ENCODE data around the gene SLC9A9.

The SLC9A9 gene

GRCh38 chr3:143830063-143830462, 18.2 kb downstream of the SLC9A9 start:
- no peak overlapping the region for H3K4me3 ChIP-seq (ENCODE audit: low read length)

GRCh38 chr3:143827425-143827824, 20.8 kb downstream of the SLC9A9 start:
- no peak overlapping the region for H3K4me3 ChIP-seq (ENCODE audit: low read length)
- TF ChIP-seq ZNF274 (IDR thresholded peaks at IDR 0.05; ENCODE audit: low read depth, low read length) = no peak

More at GRCh38 chr3:143830063-143830462, 18.2 kb downstream of the SLC9A9 start:
- no peak for TF ChIP-seq ZNF274 (IDR thresholded peaks at IDR 0.05; ENCODE audit: low read depth, low read length)

GRCh38 chr3:143826296-143826695, 22.0 kb downstream of the SLC9A9 start:
- TF ChIP-seq ZNF274 (IDR thresholded peaks at IDR 0.05; ENCODE audit: low read depth, low read length) = no peak

GRCh38 chr3:143825513-143825912, 22.8 kb downstream of the SLC9A9 start:
- H3K4me3 ChIP-seq (ENCODE audit: low read length) = no peak overlapping the region
- no peak for TF ChIP-seq ZNF274 (IDR thresholded peaks at IDR 0.05; ENCODE audit: low read depth, low read length)

More at GRCh38 chr3:143826296-143826695, 22.0 kb downstream of the SLC9A9 start:
- H3K4me3 ChIP-seq (ENCODE audit: low read length) = no peak overlapping the region

- no peak overlapping the region for H3K4me3 ChIP-seq (ENCODE audit: low read length)
- TF ChIP-seq ZNF274 (IDR thresholded peaks at IDR 0.05; ENCODE audit: low read depth, low read length) = no peak
Observed at GRCh38 chr3:143824735-143825385, 23.4 kb downstream of the SLC9A9 start.

- no peak overlapping the region for H3K4me3 ChIP-seq (ENCODE audit: low read length)
- TF ChIP-seq ZNF274 (IDR thresholded peaks at IDR 0.05; ENCODE audit: low read depth, low read length) = no peak
Observed at GRCh38 chr3:143822798-143823197, 25.5 kb downstream of the SLC9A9 start.

GRCh38 chr3:143822374-143822773, 25.9 kb downstream of the SLC9A9 start:
- TF ChIP-seq ZNF274 (IDR thresholded peaks at IDR 0.05; ENCODE audit: low read depth, low read length) = no peak
- H3K4me3 ChIP-seq (ENCODE audit: low read length) = no peak overlapping the region

GRCh38 chr3:143821862-143822261, 26.4 kb downstream of the SLC9A9 start:
- TF ChIP-seq ZNF274 (IDR thresholded peaks at IDR 0.05; ENCODE audit: low read depth, low read length) = no peak
- H3K4me3 ChIP-seq (ENCODE audit: low read length) = no peak overlapping the region

GRCh38 chr3:143820466-143821221, 27.6 kb downstream of the SLC9A9 start:
- no peak for TF ChIP-seq ZNF274 (IDR thresholded peaks at IDR 0.05; ENCODE audit: low read depth, low read length)
- H3K4me3 ChIP-seq (ENCODE audit: low read length) = no peak overlapping the region

- no peak for TF ChIP-seq ZNF274 (IDR thresholded peaks at IDR 0.05; ENCODE audit: low read depth, low read length)
- no peak overlapping the region for H3K4me3 ChIP-seq (ENCODE audit: low read length)
Observed at GRCh38 chr3:143819890-143820289, 28.4 kb downstream of the SLC9A9 start.

- TF ChIP-seq ZNF274 (IDR thresholded peaks at IDR 0.05; ENCODE audit: low read depth, low read length) = no peak
- H3K4me3 ChIP-seq (ENCODE audit: low read length) = no peak overlapping the region
Observed at GRCh38 chr3:143814443-143814889, 33.8 kb downstream of the SLC9A9 start.

- no peak for TF ChIP-seq ZNF274 (IDR thresholded peaks at IDR 0.05; ENCODE audit: low read depth, low read length)
- no peak overlapping the region for H3K4me3 ChIP-seq (ENCODE audit: low read length)
Observed at GRCh38 chr3:143812481-143812880, 35.8 kb downstream of the SLC9A9 start.

GRCh38 chr3:143811602-143812001, 36.7 kb downstream of the SLC9A9 start:
- no peak for TF ChIP-seq ZNF274 (IDR thresholded peaks at IDR 0.05; ENCODE audit: low read depth, low read length)
- no peak overlapping the region for H3K4me3 ChIP-seq (ENCODE audit: low read length)

- H3K4me3 ChIP-seq (ENCODE audit: low read length) = no peak overlapping the region
- TF ChIP-seq ZNF274 (IDR thresholded peaks at IDR 0.05; ENCODE audit: low read depth, low read length) = no peak
Observed at GRCh38 chr3:143810953-143811265, 37.4 kb downstream of the SLC9A9 start.
